CD14-positive monocyte (primary cell): Measurements from ENCODE around the gene DENND2D. TPM values are rescaled to one million over a fixed set of nuclear protein-coding genes. Genes with fewer than 3 reads are reported as not detected.

Experiments used
- DNase-seq, 3 donors: peaks; one replicate each; pipeline ENCODE4 v3.0.0-alpha.2; 2011 to 2022
- H2AFZ ChIP-seq: 2 replicates; pipeline ENCODE4 v1.6.0; 2012; ENCODE audit warnings: mild to moderate bottlenecking, low read depth, low read length, inconsistent platforms; ENCODE audit not compliant: insufficient read depth, poor library complexity, severe bottlenecking
- H3K27ac ChIP-seq, 2 donors: 1 replicate in 1 of 2; 2 replicates in 1 of 2; pipeline ENCODE4 v1.5.1; 2012 to 2013; ENCODE audit warnings: low read length in 2 of 2, control low read depth in 1 of 2, inconsistent platforms in 1 of 2, low read depth in 1 of 2, mild to moderate bottlenecking in 1 of 2
- H3K27me3 ChIP-seq, 2 donors: one replicate each; pipeline versions ENCODE4 v1.6.0 to v1.6.1; 2011 to 2013; ENCODE audit warnings: low read length in 2 of 2; ENCODE audit not compliant: control insufficient read depth in 2 of 2, insufficient read depth in 2 of 2
- H3K36me3 ChIP-seq, 2 donors: replicated peaks in 1 of 2; 1 replicate in 1 of 2; 2 replicates in 1 of 2; pipeline versions ENCODE4 v1.5.1 to v1.6.1; 2012 to 2013; ENCODE audit warnings: low read length in 2 of 2, control low read depth in 1 of 2, inconsistent platforms in 1 of 2, mild to moderate bottlenecking in 1 of 2; ENCODE audit not compliant: insufficient read depth in 2 of 2, control insufficient read depth in 1 of 2
- H3K4me1 ChIP-seq, 2 donors: 1 replicate in 1 of 2; 2 replicates in 1 of 2; pipeline versions ENCODE4 v1.5.1 to v1.6.1; 2012 to 2013; ENCODE audit warnings: low read length in 2 of 2, control low read depth in 1 of 2, inconsistent platforms in 1 of 2, mild to moderate bottlenecking in 1 of 2, moderate library complexity in 1 of 2; ENCODE audit not compliant: insufficient read depth in 2 of 2, control insufficient read depth in 1 of 2
- H3K4me2 ChIP-seq: replicated peaks from 2 replicates; pipeline ENCODE3; 2012; ENCODE audit warnings: low read length, moderate library complexity, mild to moderate bottlenecking; ENCODE audit not compliant: poor library complexity, severe bottlenecking; ENCODE audit errors: extremely low read depth
- H3K4me3 ChIP-seq, 3 experiments: fragments of 200-600 bp in 1 of 3; sonication (generic) in 1 of 3; replicated peaks in 1 of 3; 1 replicate in 2 of 3; 2 replicates in 1 of 3; pipeline ENCODE4 v1.5.1; 2011 to 2013; ENCODE audit warnings: low read length in 3 of 3, mild to moderate bottlenecking in 3 of 3, control low read depth in 2 of 3, low read depth in 2 of 3, inconsistent platforms in 1 of 3, moderate library complexity in 1 of 3
- H3K79me2 ChIP-seq: 2 replicates; pipeline ENCODE4 v1.6.0; 2012; ENCODE audit warnings: mild to moderate bottlenecking, control low read depth, inconsistent platforms, low read length, moderate library complexity; ENCODE audit not compliant: insufficient read depth
- H3K9ac ChIP-seq: 2 replicates; pipeline ENCODE4 v1.6.0; 2017; ENCODE audit warnings: low read length, mild to moderate bottlenecking; ENCODE audit not compliant: insufficient read depth, poor library complexity, severe bottlenecking
- H3K9me3 ChIP-seq, 2 donors: replicated peaks in 1 of 2; 1 replicate in 1 of 2; 2 replicates in 1 of 2; pipeline versions ENCODE4 v1.5.1 to v1.6.1; 2012 to 2013; ENCODE audit warnings: low read length in 2 of 2, control low read depth in 1 of 2; ENCODE audit not compliant: control insufficient read depth in 1 of 2, insufficient read depth in 1 of 2
- H4K20me1 ChIP-seq: 2 replicates; pipeline ENCODE4 v1.6.0; 2012; ENCODE audit warnings: mild to moderate bottlenecking, low read length, control low read depth, moderate library complexity; ENCODE audit not compliant: insufficient read depth
- H3K27ac Mint-ChIP-seq, 7 donors: one replicate each; pipeline ENCODE4 v1.8.0; 2020; ENCODE audit warnings: mild to moderate bottlenecking in 7 of 7, mixed read lengths in 7 of 7, moderate library complexity in 6 of 7, inconsistent platforms in 2 of 7
- H3K27me3 Mint-ChIP-seq, 3 donors: one replicate each; pipeline ENCODE4 v1.8.0; 2021 to 2022; ENCODE audit warnings: low read depth in 3 of 3, mild to moderate bottlenecking in 3 of 3, mixed read lengths in 3 of 3, moderate library complexity in 3 of 3, inconsistent platforms in 1 of 3
- H3K36me3 Mint-ChIP-seq, 2 donors: one replicate each; pipeline ENCODE4 v1.8.0; 2020; ENCODE audit warnings: mixed read lengths in 2 of 2, inconsistent platforms in 1 of 2, mild to moderate bottlenecking in 1 of 2
- H3K4me1 Mint-ChIP-seq: one replicate; pipeline ENCODE4 v1.8.0; 2020; ENCODE audit warnings: mild to moderate bottlenecking, mixed read lengths
- H3K4me3 Mint-ChIP-seq, 2 donors: one replicate each; pipeline ENCODE4 v1.8.0; 2020; ENCODE audit warnings: mild to moderate bottlenecking in 2 of 2, mixed read lengths in 2 of 2, moderate library complexity in 1 of 2
- H3K9me3 Mint-ChIP-seq, 7 donors: one replicate each; pipeline ENCODE4 v1.8.0; 2020 to 2022; ENCODE audit warnings: mixed read lengths in 7 of 7, mild to moderate bottlenecking in 6 of 7, moderate library complexity in 6 of 7, inconsistent platforms in 2 of 7
- WGBS: methylation state at CpG from one replicate; pipeline ENCODE4 v1.1.5; 2013; ENCODE audit warnings: missing lambda C conversion rate; ENCODE audit not compliant: insufficient coverage; 5-methylcytosine and 5-hydroxymethylcytosine counted together
- intact Hi-C, 2 donors: fragments of 100-400 bp; cut with micrococcal nuclease; formaldehyde crosslinking; loops; one replicate each; pipeline versions ENCODE4 v1.15.0 to v1.15.1; 2023
- polyA plus RNA-seq, 3 donors: library from polyadenylated mRNA; depleted of rRNA in 1 of 3; unstranded in 2 of 3; stranded (reverse) in 1 of 3; fragments of 300-500 nt in 2 of 3; fragments of >200 nt in 1 of 3; fragmentation: Illumina TruSeq in 2 of 3; gene quantifications; 1 replicate in 2 of 3; 2 replicates in 1 of 3; pipeline ENCODE4 v1.2.3, GENCODE V29; 2012 to 2021
- TF ChIP-seq, protein P1 (sequence below): fragments of 200-600 bp; IDR thresholded peaks from one replicate; pipeline ENCODE4 v1.8.0; 2022; ENCODE audit warnings: antibody characterized with exemption, mild to moderate bottlenecking

DENND2D gene
- polyA plus RNA-seq, 3 donors: 19.1 to 24.0 (median 22.4) TPM

DNA sequence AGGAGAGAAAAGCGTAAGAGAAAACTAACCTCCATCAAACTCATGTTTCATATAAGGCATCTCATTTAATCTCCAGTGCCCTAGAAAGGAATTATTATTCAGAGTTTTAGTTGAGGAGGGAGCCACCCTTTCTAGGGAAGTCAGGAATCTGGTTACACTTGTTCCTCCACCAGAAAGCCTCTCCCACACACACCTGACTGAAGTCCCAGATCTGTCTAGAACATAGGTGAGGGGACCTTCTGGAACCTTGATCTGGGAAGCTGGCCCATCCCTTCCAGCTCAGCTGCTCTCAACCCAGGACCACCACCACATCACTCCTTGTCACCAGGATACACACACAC lies 1.9 kb upstream of the DENND2D start:
- peaks cover 93% of the 10 kb centered on the region for H3K4me1 Mint-ChIP-seq
- DNase-seq: no peak
- Histone ChIP-seq H3K36me3 (peaks cover 0 to 11% of the 10 kb centered on the region in 2 donors), H3K27me3 (no peaks in the 10 kb centered on the region), H3K79me2 (peaks cover 39% of the 10 kb centered on the region), H3K9ac (no peak overlapping the region), H3K4me3 (peak overlapping the region in 1 of 3 experiments; percentile 77), H2AFZ (no peak overlapping the region), H3K4me1 (peaks cover 92 to 100% of the 10 kb centered on the region in 2 donors), H3K4me2 (peak overlapping the region; percentile 90), H4K20me1 (no peaks in the 10 kb centered on the region), H3K9me3 (no peaks in the 10 kb centered on the region), H3K27ac (peak overlapping the region; percentile 89 to 93)
- TF ChIP-seq, protein P1, sequence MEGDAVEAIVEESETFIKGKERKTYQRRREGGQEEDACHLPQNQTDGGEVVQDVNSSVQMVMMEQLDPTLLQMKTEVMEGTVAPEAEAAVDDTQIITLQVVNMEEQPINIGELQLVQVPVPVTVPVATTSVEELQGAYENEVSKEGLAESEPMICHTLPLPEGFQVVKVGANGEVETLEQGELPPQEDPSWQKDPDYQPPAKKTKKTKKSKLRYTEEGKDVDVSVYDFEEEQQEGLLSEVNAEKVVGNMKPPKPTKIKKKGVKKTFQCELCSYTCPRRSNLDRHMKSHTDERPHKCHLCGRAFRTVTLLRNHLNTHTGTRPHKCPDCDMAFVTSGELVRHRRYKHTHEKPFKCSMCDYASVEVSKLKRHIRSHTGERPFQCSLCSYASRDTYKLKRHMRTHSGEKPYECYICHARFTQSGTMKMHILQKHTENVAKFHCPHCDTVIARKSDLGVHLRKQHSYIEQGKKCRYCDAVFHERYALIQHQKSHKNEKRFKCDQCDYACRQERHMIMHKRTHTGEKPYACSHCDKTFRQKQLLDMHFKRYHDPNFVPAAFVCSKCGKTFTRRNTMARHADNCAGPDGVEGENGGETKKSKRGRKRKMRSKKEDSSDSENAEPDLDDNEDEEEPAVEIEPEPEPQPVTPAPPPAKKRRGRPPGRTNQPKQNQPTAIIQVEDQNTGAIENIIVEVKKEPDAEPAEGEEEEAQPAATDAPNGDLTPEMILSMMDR: no peak
- H3K36me3 Mint-ChIP-seq: peaks cover 14 to 18% of the 10 kb centered on the region in 2 donors
- peaks cover 0 to 2% (median 0%) of the 10 kb centered on the region in 3 donors for H3K27me3 Mint-ChIP-seq
- no CpG with 5 or more reads among the region's 1 CpG for WGBS
- peak overlapping the region in 1 of 2 donors; percentile 90 for H3K4me3 Mint-ChIP-seq
- intact Hi-C loops: loop anchor here (5.0 to 10.0 kb wide), 4 partner anchors 325 to 558 kb away; partner anchors contain the start of genes INKA2 (in 1 of the 2) and RAP1A (in 1 of the 2)
- H3K9me3 Mint-ChIP-seq: peaks cover 0 to 2% (median 0%) of the 10 kb centered on the region in 7 donors
- H3K27ac Mint-ChIP-seq: peak overlapping the region; percentile 75 to 98 (median 95)

DNA sequence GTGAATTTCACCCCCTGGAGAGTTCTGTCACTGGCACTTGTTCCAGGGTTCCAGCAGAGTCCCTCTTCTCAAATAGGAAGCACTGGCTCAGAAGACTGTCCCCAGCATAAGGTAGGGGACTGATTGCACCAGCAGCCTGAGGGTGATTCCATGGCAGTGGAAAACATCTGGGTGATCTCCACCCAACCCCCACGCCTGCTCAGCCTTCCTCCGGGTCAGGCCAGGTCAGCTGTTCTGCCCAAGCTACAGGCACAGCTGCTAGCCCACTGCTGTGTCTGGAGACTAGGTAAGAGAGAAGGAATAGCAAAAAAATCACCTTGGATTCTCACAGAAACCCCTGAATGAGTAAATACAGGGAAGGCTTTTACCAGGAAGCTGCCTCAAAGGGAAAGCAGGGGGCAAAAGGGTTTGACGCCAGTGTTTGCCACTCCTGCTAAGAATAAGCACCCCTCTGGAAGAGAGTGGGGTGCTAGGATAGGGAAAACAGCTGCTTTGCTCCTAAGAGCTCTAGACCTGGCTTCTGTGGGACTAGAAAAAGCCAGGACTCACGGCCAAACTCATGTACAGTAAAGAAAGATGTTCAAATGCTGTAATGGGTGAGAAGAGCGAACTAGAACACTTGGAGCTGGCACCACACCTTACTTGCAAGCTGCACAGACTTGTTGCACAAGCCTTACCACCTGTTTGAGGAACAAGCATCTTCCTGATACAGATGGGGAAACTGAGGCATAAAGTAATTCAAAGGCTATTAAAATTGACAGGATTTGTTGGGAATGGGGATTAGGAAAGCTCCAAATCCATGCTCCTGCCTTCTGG lies 1.0 kb upstream of the DENND2D start:
- 100% methylated on average over 2 of the region's 5 CpGs for WGBS
- H3K4me2 ChIP-seq: peak overlapping the region; percentile 90
- intact Hi-C loops: loop anchor here (5.0 to 10.0 kb wide), 4 partner anchors 324 to 557 kb away; partner anchors contain the start of genes INKA2 (in 1 of the 2) and RAP1A (in 1 of the 2)

More for the DNA sequence above, 1.0 kb upstream of the DENND2D start:
- H3K4me1 ChIP-seq: peaks cover 92 to 100% of the 10 kb centered on the region in 2 donors
- H3K4me3 ChIP-seq: peak overlapping the region in 1 of 3 experiments; percentile 77
- H3K9ac ChIP-seq: no peak overlapping the region
- H3K9me3 ChIP-seq: no peaks in the 10 kb centered on the region
- no peak overlapping the region for H2AFZ ChIP-seq
- H3K4me3 Mint-ChIP-seq: peak overlapping the region; percentile 66 to 78
- peaks cover 0 to 16% of the 10 kb centered on the region in 2 donors for H3K36me3 ChIP-seq
- DNase-seq: no peak
- H3K79me2 ChIP-seq: peaks cover 39% of the 10 kb centered on the region
- peaks cover 93% of the 10 kb centered on the region for H3K4me1 Mint-ChIP-seq
- peak overlapping the region; percentile 93 to 98 (median 97) for H3K27ac Mint-ChIP-seq
- H3K36me3 Mint-ChIP-seq: peaks cover 23 to 25% of the 10 kb centered on the region in 2 donors
- peak overlapping the region; percentile 93 to 97 for H3K27ac ChIP-seq
- peaks cover 0 to 2% (median 0%) of the 10 kb centered on the region in 7 donors for H3K9me3 Mint-ChIP-seq
- no peaks in the 10 kb centered on the region for H3K27me3 Mint-ChIP-seq
- TF ChIP-seq, protein P1: no peak
- H3K27me3 ChIP-seq: no peaks in the 10 kb centered on the region
- no peaks in the 10 kb centered on the region for H4K20me1 ChIP-seq
